ENCODE results near the gene FLNC.

The FLNC gene

DNA sequence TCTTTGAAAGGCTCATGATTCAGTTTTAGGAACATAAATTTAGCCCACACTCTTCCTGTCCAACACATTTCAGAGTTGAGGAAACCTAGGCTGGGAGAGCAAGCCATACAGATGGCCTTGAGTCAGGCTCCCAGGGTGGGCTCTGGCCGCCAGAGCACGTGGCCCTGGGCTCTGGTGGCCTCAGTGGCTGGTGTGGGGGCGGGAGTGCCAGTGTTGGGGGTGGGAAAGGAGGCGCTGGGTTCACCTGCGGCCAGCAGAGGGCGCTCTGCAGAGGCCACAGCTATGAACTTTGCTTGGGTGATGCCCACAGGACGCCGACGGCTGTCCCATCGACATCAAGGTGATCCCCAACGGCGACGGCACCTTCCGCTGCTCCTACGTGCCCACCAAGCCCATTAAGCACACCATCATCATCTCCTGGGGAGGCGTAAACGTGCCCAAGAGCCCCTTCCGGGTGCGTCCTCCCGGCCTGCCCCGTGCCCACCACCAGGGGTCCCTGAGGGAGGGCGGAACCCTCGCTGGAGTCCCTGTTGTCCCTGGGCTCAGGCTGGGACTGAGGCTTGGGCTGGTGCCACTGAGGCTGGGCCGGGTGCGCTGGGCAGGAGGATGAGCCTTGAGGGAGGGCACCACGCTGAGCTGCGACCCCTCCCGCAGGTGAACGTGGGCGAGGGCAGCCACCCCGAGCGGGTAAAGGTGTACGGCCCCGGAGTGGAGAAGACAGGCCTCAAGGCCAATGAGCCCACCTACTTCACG, 11.9 kb downstream of the FLNC start:
- peak; percentile 90 for DNase-seq (ENCODE audit: insufficient read length, low spot score)
- no peak for FAIRE-seq

- DNase-seq (ENCODE audit: insufficient read length, low spot score) (no peak), FAIRE-seq (no peak)
Observed at GRCh38 chr7:128842674-128843641, 12.8 kb downstream of the FLNC start.

DNA sequence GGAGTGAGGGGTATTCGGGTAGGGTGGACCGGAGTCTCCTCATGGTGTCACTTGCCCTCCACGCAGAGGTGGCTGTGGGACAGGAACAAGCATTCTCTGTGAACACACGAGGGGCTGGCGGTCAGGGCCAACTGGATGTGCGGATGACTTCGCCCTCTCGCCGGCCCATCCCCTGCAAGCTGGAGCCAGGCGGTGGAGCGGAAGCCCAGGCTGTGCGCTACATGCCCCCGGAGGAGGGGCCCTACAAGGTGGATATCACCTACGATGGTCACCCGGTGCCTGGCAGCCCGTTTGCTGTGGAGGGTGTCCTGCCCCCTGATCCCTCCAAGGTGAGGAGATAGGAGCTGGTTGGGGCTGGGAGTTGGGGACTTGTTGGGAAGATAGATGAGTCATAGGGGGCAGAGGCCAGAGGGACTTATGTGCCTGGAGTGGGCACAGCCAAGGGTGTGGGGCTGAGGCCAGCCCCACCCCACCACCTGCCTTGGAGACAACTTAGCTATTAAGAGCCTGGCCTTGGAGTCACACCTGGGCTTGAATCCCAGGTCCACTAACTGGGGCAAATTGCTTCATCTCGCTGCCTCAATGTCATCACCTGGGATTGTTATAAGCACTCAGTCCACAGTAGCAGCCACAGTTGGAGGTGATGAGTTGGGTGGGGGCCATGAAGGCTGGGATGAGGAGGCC, 13.9 kb downstream of the FLNC start:
- DNase-seq (ENCODE audit: insufficient read length, low spot score) (no peak), FAIRE-seq (no peak)

GRCh38 chr7:128844777-128845311, 14.6 kb downstream of the FLNC start:
- no peak for FAIRE-seq

DNA sequence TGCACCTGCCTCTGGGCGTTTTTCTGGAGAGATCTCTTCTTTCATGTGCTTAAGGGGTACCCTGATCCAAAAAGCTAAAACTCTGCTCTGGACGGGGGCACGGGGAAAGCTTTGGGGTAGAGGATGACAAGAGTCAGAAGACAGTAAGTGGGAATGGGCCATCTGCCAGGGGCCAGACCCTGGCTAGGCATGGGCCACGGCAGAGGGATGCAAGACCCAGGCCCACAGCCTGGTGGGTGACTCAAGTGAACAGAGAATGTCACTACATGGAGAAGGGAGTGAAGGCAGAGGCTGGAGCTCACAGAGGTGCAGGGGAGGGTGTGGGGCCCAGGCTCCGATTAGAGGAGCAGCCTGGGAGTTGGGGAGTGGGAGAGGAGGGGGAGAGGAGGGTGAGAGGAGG, 15.3 kb downstream of the FLNC start:
- DNase-seq (ENCODE audit: insufficient read length, low spot score) (no peak), FAIRE-seq (no peak)

More at GRCh38 chr7:128844777-128845311, 14.6 kb downstream of the FLNC start:
- DNase-seq (ENCODE audit: insufficient read length, low spot score): no peak

GRCh38 chr7:128845987-128846386, 15.8 kb downstream of the FLNC start:
- no peak for FAIRE-seq
- no peak for DNase-seq (ENCODE audit: insufficient read length, low spot score)

DNA sequence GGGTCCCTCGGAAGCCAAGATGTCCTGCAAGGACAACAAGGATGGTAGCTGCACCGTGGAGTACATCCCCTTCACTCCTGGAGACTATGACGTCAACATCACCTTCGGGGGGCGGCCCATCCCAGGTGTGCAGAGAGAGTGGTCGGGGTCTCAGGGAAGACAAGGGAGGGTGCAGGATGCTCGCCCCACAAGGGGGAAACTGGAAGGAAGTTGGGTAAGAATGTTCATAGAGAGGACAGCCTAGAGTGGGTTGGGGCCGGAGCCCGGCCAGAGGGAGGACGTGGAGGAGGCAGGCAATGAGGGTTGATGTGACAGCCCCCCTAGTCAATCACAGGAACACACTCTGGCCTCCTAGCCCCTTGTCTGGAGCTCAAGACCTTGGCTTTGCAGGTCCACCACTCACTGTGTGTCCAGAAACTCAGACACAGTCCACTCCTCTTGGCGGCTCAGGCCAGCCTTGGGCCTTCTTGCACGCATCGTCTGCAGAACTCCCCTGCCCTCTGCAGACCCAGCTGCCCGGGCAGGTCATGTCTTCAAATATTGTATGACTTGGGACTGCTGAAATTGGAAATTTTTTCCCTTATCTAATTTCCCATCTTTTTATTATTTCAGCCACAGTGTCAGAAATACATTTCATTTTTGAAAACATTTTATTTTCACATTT, 16.7 kb downstream of the FLNC start:
- FAIRE-seq: no peak
- no peak for DNase-seq (ENCODE audit: insufficient read length, low spot score)

DNA sequence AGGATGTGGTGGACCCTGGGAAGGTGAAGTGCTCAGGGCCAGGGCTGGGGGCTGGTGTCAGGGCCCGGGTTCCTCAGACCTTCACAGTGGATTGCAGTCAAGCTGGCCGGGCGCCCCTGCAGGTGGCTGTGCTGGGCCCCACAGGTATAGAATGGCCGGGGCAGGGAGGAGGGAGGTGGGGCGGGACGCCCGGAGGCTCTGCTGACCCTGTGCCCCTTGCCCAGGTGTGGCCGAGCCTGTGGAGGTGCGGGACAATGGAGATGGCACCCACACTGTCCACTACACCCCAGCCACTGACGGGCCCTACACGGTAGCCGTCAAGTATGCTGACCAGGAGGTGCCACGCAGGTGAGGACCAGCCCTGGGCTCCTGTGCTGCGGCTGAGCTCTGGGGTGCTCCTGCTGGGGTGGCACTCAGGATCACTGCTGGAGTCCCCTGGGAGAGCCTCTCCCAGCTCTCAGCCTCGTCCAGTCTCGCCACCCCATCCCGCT, 17.6 kb downstream of the FLNC start:
- DNase-seq (ENCODE audit: insufficient read length, low spot score) (no peak), FAIRE-seq (no peak)

DNA sequence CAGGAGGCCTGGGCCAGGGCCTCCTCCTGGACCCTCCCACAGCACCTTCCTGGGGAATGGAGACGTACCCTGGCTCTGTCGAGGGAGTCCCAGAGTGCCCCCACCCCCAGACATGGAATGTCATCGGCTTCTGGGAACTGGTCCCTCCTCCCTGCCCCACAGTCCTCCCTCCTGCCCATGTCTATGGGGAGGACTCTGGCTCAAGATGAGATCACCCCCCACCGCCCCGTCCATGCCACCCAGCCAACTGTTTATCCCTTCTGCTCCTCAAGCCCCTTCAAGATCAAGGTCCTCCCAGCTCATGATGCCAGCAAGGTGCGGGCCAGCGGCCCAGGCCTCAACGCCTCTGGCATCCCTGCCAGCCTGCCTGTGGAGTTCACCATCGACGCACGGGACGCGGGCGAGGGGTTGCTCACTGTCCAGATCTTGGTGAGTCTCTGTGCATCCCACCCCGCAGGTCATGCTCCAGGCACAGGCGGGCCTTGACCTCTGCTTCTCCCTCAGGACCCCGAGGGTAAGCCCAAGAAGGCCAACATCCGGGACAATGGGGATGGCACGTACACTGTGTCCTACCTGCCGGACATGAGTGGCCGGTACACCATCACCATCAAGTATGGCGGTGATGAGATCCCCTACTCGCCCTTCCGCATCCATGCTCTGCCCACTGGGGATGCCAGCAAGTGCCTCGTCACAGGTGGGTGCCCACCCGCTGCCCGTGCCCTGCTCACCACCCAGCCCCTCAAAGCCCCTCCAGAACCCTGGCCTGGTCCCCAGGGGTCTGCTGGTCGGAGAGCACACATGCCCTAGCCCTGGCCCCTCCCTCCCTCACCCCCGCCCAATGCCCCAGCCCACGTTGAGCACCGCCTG, 18.3 kb downstream of the FLNC start:
- FAIRE-seq: no peak

DNA sequence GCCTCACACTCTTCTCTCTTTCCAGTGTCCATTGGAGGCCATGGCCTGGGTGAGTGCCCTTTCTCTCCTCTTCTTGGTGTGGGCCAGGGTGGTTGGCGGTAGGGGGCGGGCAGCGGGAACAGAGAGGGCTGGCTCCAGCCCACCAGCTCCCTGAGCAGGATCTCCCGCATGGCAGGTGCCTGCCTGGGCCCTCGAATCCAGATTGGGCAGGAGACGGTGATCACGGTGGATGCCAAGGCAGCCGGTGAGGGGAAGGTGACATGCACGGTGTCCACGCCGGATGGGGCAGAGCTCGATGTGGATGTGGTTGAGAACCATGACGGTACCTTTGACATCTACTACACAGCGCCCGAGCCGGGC, 18.9 kb downstream of the FLNC start:
- FAIRE-seq: no peak
- no peak for DNase-seq (ENCODE audit: insufficient read length, low spot score)

More for the DNA sequence above, 18.3 kb downstream of the FLNC start:
- DNase-seq (ENCODE audit: insufficient read length, low spot score): no peak

GRCh38 chr7:128849804-128850490, 19.7 kb downstream of the FLNC start:
- DNase-seq (ENCODE audit: insufficient read length, low spot score) (no peak), FAIRE-seq (no peak)

DNA sequence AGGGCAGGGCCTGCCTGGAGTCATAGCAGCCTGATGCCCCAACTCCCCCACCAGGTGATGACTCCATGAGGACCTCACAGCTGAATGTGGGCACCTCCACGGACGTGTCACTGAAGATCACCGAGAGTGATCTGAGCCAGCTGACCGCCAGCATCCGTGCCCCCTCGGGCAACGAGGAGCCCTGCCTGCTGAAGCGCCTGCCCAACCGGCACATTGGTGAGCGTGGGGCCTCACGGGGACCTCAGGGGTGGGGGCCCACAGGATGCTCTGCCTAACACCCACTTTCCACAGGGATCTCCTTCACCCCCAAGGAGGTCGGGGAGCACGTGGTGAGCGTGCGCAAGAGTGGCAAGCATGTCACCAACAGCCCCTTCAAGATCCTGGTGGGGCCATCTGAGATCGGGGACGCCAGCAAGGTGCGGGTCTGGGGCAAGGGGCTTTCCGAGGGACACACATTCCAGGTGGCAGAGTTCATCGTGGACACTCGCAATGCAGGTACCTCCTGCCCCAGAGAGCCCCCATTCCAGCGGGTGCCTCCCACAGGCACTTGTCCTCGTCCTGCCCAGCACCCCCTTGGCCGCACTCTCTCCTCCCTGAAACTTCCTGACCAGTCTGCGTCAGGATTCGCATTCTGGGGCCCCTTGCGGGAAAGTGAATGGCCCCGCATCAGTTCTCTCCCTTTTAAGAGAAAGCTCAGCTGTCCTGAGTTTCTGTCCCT, 22.5 kb downstream of the FLNC start:
- no peak for FAIRE-seq
- DNase-seq (ENCODE audit: insufficient read length, low spot score): no peak

GRCh38 chr7:128853799-128854198, 23.6 kb downstream of the FLNC start:
- FAIRE-seq (no peak), DNase-seq (ENCODE audit: insufficient read length, low spot score) (no peak)

- FAIRE-seq: no peak
Observed at GRCh38 chr7:128854396-128854795, 24.2 kb downstream of the FLNC start.

GRCh38 chr7:128855559-128855958, 25.4 kb downstream of the FLNC start:
- FAIRE-seq (no peak), DNase-seq (ENCODE audit: insufficient read length, low spot score) (no peak)

More at GRCh38 chr7:128854396-128854795, 24.2 kb downstream of the FLNC start:
- DNase-seq (ENCODE audit: insufficient read length, low spot score): no peak

DNA sequence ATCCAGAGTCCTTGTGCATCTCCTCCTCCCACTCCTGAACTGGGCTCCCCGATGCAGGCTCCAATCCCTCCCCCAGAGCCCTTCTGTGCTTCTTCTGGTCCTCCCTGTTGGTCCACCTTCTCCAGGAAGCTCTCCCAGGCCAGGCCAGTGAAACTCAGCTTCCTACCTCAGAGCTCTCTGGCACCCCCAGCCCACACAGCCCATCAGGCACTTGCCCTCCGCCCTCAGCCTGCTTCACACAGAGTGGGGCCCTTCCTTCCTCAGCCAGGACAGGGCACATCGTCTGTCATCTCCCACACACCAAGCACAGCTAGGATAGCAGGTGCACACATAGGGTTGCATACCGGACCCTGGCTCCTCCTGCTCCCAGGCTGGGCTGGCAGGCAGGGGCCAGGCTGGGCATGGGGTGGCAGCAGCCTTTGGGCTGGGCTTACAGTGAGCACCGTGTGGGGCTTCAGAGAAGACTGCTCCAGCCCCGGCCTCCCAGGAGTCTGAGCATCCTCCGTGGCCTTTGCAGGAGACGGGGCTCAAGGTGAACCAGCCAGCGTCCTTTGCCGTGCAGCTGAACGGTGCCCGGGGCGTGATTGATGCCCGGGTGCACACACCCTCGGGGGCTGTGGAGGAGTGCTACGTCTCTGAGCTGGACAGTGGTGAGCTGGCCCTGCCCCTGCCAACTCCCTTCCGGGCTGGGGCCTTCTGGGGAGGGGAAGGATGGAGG, 26.0 kb downstream of the FLNC start:
- FAIRE-seq (no peak), DNase-seq (ENCODE audit: insufficient read length, low spot score) (no peak)
